Measurements from ENCODE around the gene TP53TG3. TPM values are rescaled to one million over a fixed set of nuclear protein-coding genes. Genes with fewer than 3 reads are reported as not detected.
"Not testable (repeated sequence)": the region's sequence is repeated elsewhere in the genome, so short reads cannot be mapped to it uniquely, and the experiment has no call there.

TP53TG3 gene
- total and polyA plus RNA-seq, 2 of the 4 experiments (the other 2 are of a cell fraction) = not detected

GRCh38 chr16:32632096-32632495 lies 43.9 kb downstream of the TP53TG3 start:
- in situ Hi-C loops (cut with MboI; ENCODE audit: low sequenced_read_pairs); H4K91ac ChIP-seq (ENCODE audit: insufficient read depth, low read depth, low read length): not testable (repeated sequence)
- WGBS, 2 experiments (ENCODE audit: extremely low coverage in 2 of 2, insufficient read length in 1 of 2) = no CpG with 5 or more reads among the region's 8 CpGs

More at GRCh38 chr16:32632096-32632495, 43.9 kb downstream of the TP53TG3 start:
- H2BK20ac ChIP-seq (ENCODE audit: low read depth, low read length); H3K9me1 ChIP-seq (ENCODE audit: insufficient read depth, low read length); ATAC-seq (ENCODE audit: low read depth); H3K9me3 ChIP-seq (ENCODE audit: control insufficient read depth, insufficient read depth, low read length); H2BK120ac ChIP-seq (ENCODE audit: low read depth, low read length); H2BK15ac ChIP-seq (ENCODE audit: low read depth, low read length); intact Hi-C loops (cut with micrococcal nuclease); DNase-seq; H3K4ac ChIP-seq (ENCODE audit: low read depth, low read length); H3K14ac ChIP-seq (replicated peaks; ENCODE audit: low read depth, low read length); H3K27ac ChIP-seq (ENCODE audit: insufficient read depth, low read length); H2AK5ac ChIP-seq (ENCODE audit: low read depth, low read length); H3K9ac ChIP-seq (ENCODE audit: low read depth, low read length); H3K4me1 ChIP-seq (ENCODE audit: control insufficient read depth, insufficient read depth, low read length); H4K5ac ChIP-seq (ENCODE audit: low read depth, low read length); H4K8ac ChIP-seq (ENCODE audit: low read depth in 2 of 2, low read length in 2 of 2); H3K4me3 ChIP-seq (ENCODE audit: insufficient read depth, low read depth, low read length); H3K4me2 ChIP-seq (ENCODE audit: low read depth, low read length); H3K23ac ChIP-seq (ENCODE audit: low read depth, low read length); BruUV-seq (replicated peaks); H2BK5ac ChIP-seq (ENCODE audit: low read depth, low read length, poor library complexity, severe bottlenecking); H3K36me3 ChIP-seq (ENCODE audit: control insufficient read depth, insufficient read depth, low read length); H4K20me1 ChIP-seq (ENCODE audit: insufficient read depth, low read length); CTCF ChIA-PET; H3K79me1 ChIP-seq (ENCODE audit: low read depth in 1 of 2, low read length in 2 of 2); H3K27me3 ChIP-seq (ENCODE audit: control insufficient read depth, insufficient read depth, low read length); H2AFZ ChIP-seq (replicated peaks; ENCODE audit: low read length, poor library complexity); dilution Hi-C loops (cut with HindIII; ENCODE audit: low sequenced_read_pairs, unreplicated experiment); H3K56ac ChIP-seq (ENCODE audit: extremely low read depth, insufficient read depth, low read length); H3K18ac ChIP-seq (ENCODE audit: low read depth, low read length); H2AK9ac ChIP-seq (replicated peaks; ENCODE audit: low read depth, low read length, poor library complexity): not testable (repeated sequence)
- POLR2A ChIA-PET (ENCODE audit: unreplicated experiment) = interaction anchor here (0.7 kb wide), 1 partner anchor 12 kb away, joined by 3 read pairs; no protein-coding TSS in a partner anchor

Small RNAs within 50 kb of the gene (microRNA-seq; reads per million reads assigned to microRNA genes)
- gene AC138907.6 (ENCODE audit: insufficient read depth, insufficient read length) = not detected

Small RNAs within 50 kb of the gene (small RNA-seq; reads per million reads assigned to genes)
- gene AC138907.6 = 0 reads per million in 5 experiments
